ENCODE measurements around the gene GULP1. TPM values are rescaled to one million over a fixed set of nuclear protein-coding genes. Genes with fewer than 3 reads are reported as not detected.

The GULP1 gene
- total RNA-seq, 1 donor from 2014 or later: 54.1 TPM

DNA sequence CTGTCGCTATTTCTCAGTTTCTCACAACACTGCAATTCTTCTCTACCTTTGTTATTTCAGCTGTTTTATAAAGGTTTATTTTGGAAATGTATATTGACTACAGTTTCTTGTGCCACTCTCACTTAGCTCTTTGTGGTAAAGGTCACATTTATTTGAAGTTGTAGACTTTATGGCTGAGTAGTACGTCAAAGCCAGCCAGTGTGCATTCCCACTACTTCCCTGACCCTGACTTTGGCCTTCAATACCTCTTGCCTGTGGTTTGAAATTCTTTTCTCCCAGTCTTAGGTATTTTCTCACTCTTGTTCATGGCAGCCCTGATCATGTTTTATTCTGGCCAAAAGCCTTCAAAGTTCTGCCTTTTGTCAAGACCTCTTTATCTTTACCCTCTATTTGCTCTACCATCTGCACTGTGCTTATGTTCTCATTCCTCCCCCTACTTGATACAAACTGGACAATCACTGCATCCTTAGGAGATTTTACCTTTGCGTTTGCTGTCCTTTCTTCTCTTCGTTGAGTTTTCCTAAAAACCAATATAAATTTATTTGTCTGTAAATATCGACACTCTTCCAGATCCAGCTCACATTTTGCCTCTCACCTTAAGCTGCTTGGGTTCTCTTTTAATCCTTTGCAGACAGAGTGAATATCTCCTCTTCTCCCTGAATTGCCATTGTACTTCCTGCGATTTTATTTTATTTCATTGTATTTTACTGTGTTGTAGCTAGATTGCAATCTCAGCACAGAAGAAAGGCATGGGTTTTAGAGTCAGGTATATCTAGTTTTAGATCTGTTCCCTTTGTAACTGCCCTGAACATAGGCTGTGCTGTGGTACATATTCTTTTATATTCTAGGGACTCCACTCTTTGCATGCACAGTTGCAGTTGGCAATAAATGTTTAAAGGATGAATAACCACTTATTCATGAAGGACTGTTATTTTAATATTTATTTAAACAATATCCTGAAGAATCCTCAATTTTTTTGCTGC, 31.2 kb downstream of the GULP1 start:
- no peak for DNase-seq (ENCODE audit: low read depth)

DNA sequence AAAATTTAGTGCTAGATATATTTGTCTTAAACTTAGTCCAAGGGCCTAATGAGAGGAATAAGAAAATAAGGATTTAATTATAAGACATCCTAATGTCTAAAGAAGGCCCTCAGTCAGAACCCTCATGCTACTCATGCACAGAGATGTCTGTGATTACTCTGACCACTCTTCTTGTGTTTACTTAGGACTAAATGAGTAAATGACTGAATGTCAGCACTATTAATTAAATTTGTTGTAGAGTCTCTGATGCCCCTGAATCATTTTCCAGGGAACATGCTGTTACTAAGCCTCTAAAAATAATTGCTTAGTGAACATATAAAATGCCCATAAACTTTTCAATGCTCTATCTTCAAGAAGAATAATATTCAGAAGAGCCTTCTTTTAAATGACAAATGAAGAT, 32.4 kb downstream of the GULP1 start:
- no peak for DNase-seq (ENCODE audit: low read depth)

DNA sequence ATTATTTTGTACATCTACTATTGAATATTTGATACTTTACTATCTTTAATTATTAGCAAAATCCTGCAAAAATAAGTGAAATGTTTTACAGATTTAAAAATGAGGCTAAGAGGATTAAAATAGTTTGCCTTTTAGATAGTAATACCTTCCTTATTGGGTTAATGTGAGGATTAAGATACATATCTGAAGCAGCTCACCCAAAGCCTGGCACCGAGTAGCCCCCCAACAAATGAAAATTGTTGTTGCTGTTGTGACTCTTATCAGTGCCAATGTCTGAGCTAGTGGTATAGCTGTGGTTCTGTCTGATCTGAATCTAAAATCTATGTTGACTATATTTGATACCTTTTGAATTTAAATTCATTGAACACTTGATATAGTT, 34.6 kb downstream of the GULP1 start:
- no peak for DNase-seq (ENCODE audit: low read depth)

DNA sequence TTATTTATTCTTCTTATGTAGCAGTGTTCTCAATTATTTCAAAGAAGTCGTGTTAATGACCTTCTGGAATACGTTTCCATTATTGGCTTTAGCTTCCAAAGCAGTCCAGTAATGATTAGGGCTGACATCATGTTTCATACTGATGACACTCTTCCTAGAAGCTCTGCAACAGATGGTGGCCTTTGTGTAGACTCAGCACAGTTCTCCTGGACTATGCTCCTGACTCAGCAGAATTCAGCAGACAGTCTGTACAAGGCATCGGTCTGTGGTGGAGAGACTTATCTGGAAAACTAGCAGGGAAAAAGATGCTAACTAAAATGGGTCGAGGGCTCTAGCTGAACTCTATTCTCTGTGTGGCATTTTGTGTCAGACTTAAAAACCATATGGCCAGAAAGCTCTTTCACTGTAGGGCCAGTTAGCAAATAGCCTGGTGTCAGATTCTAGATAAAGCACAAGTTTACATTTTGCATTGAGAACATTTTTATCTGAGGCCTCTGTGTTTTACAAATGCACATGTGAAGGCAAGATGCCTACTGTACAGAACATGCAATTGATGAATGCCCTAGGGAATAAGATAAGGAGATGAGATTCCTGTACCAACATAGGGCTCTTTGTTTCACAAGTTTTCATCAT, 35.1 kb downstream of the GULP1 start:
- DNase-seq (ENCODE audit: low read depth): peak; percentile 80

DNA sequence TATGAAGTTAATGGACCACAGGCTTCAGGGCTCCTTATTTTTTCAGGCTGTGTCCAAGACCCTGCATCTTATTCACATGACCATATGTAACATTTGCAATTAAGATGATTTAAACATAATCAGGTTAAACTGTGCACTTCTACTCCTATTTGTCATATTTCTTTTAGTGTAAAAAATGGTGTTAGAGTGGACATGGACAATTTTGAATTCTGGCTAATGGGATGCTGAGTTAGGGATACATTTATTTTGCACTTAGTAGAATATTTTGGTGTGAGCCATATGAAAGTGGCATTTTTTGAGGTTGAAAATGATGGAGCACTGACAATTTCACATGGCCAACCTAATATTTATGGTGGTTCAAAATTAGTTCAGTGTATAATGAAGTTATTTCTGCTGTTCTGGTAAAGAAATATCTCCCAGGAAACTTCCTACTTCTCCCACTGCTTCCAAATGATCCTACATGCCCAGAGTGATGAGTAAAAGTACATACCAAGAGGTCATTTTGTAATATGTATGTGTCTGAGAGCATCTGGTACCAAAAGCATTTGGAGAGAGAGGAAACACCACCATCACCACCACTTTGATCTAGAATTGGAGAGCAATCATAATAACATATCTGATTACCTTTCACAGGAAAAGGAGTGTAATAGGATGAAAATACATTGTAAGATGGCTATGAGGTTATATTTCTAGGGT, 36.0 kb downstream of the GULP1 start:
- no peak for DNase-seq (ENCODE audit: low read depth)

DNA sequence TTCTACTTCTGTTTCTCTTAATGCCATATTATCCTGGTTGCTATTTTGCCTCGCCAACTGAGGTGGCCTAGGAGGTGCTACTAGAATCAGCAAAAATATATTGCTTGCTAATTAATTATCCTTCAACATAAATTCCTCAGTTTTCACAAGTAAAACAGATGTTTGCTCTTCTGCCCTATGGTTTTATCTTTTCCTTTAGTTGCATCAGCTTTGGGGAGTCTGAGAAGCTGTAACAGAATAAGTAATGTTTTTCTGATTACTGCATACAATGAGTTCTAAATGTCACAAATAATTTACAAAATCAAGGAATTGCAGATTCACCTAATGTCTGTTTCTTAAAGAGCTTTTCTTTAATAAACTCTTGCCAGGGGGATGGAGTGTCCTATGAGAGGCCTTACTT, 36.7 kb downstream of the GULP1 start:
- no peak for DNase-seq (ENCODE audit: low read depth)

DNA sequence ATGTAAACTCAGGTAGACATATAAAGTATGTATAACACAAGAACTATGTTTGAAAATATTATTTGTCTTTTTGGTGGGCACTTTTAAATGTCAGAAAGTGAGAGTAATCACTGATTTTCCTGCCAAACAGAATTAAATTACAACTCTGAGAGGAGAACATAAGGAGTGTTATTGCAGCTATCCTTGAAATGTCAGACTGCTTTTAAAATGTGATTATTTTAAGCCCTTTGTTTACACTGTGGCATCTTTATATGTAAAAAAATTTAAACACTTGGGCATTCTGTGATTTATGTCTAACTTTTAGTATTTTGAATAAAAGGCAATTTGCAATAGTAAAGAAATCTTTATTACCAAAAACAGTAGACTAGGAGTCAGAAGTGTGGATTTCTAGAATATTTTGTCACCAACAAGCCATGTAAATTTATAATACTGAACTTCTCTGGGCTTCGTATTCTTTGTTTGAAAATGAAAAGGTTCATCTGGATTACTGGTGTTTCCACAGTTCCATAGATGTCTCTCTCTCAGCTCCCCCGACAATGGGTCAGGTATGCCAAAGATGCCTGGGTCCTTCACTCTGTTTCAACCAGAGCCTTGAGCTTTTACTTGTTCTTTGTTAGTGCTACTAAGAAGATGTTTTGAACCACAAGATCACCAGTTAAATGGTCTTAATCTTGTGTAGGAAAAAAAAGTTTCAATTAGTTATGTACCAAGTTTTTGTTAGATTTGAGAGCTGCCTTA, 38.8 kb downstream of the GULP1 start:
- DNase-seq (ENCODE audit: low read depth): no peak

DNA sequence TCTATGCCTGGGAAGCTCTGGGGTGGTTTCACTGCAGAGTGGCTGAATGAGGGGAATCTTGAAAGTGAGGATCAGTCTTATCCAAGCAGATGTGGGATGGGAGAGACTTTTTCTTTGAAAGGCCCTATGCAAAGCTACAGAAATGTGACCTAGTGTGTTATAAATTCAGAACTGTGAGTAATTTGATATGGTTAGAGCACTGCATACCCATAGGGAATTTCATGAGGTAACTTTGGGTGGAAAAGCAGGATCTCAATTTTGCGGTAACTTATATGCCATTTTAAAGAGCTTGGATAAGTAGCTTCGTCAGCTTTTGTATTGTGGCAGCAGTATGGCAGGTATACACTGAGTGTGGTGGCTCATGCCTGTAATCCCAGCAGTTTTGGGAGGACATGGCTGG, 40.9 kb downstream of the GULP1 start:
- no peak for DNase-seq (ENCODE audit: low read depth)

DNA sequence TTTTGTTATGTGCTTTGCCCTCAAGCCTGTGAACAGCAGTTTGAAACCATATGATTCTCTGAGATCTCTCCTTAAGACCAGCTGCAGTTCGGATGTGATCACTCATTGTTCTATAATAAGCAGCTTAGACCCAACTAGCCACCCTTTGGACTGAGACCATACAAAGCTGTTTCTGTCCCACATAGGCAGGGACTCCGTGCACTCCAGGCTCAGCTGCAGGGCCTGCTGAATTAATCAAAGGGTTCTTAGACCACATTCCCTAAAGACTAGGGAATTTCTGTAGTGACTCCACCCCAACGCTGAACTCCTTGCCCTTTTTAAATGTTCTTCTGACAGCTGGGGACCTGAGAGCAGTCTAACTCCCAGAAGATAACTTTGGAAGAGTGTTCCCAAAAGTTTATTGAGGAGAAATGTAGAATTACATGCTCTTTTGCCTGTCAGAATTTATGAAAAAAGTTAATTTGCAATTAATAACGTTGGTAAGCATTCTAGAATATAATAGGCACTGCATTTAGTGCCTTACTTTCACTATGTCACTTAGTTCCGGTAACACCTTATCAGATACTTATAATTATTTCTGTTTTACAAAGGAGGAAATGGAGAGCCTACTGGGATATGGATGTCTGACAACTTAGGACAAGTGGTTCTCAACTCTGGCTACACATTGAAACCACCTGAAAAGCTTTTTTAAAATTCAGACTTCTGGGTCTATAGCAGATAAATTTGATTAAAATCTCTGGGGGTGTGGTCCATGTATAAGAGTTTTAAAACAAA, 42.3 kb downstream of the GULP1 start:
- peak; percentile 95 for DNase-seq (ENCODE audit: low read depth)

DNA sequence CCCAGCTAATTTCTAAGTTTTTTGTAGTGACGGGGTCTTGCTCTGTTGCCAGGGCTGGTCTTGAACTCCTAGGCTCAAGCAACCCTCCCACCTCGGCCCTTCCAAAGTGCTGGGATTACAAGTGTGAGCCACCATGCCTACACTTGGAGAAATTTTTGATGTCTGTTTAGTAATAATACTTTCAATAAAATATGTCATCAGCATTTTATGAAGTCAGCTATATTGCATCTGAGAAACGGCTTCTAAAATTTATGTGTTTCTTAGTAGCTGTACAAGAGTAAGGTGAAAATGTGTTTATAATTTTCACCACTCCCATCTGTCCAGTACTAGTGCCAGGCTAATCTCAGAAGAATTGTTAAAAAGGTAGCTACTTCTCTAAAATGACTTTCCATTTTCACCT, 46.8 kb downstream of the GULP1 start:
- DNase-seq (ENCODE audit: low read depth): no peak

DNA sequence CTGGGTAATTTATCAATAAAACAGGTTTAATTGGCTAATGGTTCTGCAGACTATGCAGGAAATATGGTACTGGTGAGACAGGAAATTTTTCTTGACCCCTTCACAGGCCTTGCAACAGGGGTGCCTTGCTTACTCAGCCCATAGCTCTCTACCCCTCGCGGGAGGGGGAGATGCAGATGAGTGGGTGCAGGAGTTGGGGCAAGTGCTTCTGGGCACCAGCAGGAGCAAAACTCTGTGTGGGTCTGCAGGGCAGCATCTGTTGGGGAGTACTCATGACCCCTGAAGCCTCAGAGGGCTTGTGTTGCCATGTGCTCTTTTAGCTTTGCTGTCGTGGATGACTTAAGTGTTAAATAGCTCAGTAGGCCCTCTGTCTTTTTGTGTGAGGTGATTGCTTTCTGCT, 48.6 kb downstream of the GULP1 start:
- no peak for DNase-seq (ENCODE audit: low read depth)

DNA sequence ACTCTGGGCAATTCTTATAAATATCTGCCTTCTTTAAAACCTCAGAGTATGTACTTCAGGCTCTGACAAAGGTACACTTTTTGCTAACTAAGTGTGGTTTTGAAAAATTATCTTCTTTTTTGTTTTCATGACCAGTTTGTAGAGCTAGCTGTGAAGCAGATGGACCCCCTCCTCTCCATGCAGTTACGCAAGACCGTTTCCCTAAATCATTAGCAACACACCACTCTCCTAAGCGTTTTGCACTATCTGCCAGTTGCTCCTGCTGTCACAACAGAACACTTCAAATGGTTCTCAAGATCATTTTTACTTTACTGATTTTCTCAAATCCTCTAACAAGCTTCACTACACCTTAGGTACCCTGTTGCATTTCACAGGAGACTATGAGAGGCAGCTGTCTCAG, 53.3 kb downstream of the GULP1 start:
- DNase-seq (ENCODE audit: low read depth): no peak

DNA sequence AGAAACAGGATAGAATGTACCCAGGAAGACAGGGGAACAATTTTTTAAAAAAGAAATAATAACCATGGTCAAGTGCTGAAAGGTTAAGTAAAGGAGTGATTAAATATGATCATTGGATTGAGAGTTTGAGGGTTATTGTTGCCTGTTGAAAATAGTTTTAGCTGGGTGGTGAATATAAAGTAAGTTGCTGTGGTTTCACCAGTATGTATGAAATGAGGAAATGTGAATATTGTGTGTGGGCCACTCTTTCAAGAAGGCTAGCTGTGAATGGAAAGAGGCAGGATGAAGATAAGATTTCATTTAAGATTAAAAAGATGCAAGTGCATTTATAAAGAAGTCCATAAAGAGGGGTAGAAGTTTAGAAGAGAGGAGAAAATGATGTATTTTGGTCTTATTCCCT, 53.8 kb downstream of the GULP1 start:
- no peak for DNase-seq (ENCODE audit: low read depth)

DNA sequence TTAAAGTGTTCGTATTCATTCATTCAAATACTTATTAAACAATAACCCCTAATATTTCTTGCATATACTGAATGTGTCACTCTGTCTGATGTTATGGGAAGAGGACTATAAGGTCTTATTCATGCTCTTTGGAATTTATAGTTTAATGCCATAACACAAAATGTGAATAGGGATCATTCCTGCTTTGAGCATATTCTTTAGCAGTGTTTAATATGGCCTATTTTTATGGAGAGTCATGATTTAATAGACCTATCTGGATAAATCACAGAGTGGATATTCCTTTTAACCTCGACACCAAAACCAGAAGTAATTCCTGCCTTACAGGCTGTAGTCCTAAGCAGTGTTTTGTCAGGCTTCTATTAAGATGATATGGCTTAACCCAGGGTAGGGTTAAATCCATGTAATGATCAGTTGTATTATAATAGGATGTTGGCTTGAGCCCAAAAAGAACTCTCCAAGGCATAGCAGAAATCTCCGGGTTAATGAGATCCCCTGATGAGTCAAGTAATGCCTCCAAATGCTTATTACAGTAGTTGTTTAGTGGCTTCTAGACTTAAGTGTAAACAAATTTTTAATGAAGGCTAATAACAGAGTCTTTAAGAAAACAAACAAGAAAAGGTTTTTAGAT, 54.3 kb downstream of the GULP1 start:
- no peak for DNase-seq (ENCODE audit: low read depth)

DNA sequence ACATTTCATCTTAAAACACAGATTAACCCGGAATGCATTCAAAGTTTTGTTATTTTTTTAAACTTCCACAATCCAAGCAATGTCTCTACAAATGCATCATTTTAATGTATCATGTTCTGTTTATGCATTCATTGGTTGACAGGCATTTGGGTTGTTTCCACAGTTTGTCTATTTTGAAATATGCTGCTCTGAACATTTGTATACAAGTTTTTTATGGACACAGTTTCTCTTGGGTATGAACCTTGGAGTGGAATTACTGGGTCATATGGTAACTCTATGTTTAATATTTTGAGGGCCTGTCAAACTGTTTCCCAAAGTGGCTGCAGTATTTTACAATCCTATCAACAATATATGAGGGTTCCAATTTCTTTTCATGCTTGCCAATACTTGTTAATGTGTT, 57.3 kb downstream of the GULP1 start:
- no peak for DNase-seq (ENCODE audit: low read depth)

DNA sequence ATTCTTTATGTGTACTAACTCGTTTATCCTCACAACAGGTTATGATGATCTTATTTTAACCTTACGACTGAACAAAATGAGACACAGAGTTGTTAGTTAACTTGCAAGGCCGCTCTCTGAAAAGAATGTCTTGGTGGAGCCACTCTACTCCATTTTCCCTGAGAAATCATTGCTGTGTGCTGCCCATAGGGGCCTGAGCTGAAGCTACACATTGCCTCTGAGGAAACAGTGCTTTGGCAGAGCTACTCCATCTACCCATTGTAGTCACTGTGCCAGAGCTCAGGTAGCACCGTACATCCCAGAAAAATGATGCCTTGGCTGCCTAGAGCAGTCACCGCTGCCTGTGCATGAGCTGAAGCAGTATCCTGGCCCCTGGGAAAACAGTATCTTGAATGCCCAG, 61.6 kb downstream of the GULP1 start:
- DNase-seq (ENCODE audit: low read depth): no peak

DNA sequence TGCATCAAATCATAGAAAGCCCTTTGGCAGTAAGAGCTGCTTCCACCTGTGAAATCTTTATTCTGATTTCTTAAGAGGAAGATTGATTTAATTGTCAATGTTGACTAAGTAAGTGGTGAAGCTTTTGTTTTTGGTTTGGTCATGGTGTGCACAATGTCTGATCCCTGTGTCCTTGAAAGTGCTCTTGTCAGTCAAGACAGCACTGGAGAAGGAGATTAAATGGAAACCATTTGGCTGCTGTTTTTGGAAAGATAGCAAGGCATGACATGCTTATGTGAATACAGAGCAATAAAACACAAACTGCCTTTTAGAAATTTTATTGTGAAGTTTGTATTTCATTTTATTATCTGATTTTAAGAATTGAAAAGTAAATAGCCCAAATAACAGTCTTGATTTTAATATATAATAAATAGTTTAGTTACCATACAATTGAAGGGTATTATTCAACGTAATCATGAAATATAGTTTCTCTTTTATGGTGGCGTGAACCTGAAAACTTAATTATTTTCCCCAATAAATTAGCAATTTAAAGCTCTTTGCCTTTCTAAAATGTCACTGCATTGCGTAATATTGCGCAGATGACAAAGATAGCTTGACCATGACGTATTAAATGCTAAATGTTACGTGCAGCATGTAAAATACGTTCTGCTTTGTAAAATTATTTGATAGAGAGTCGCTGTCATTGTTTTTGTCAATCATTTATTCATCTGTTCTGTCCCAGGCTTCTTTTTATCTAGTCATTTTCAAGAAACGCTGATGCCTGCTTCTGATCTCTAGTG, 69.0 kb downstream of the GULP1 start:
- DNase-seq (ENCODE audit: low read depth): no peak

DNA sequence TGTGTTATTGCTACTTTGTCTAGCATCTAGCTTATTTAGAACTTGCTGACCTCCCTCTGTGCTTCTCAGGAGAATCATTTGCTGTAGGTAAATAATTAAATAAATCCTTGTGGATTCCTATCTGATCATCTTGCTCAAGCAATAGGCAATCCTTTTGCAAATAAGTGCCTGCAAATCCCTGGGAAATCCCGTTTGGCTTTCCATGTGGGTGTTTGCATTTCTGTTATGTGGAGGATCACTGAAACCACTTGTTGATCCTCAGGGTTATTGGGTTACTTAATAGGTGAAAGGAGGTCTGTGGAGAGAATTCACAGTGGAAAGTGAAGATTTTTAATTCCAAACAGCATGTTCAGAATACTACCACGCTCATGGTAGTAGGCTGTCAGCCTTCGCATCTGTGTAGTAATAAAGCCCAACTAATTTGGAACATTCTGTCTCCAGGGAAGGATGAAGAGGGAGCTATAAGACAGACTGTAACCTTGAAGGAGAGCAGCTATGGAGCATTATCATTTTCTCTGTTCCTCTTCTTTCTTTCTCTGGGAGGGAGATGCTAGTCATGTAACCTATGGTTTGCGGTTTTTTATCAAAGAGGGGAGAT, 72.5 kb downstream of the GULP1 start:
- DNase-seq (ENCODE audit: low read depth): no peak

DNA sequence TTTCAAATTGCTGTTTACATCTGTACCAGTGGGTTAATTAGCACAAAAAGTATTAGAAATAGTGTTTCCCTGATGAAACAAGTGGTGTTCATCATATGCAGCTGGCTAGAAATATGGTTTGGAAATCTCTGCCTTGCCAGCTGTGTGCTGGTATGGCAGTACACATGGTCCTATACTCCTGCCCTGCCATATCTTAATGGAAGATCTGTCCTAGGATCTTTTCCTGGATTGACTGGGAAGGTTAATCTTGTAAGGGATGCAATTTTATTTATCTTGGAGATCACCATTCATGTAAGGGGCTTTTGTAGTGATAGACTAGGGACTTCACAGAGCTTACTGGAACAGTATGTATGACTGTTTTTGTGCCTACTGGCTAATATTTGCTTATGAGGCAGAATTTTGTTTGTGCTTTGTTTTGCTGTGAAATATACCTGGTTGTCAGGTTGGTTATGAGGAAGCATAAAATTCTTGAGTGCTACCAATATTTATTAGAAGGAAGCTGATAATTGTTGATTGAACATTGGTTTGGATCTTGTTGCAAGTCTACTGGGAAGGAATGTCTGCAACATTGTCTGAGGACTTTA, 73.5 kb downstream of the GULP1 start:
- DNase-seq (ENCODE audit: low read depth): no peak

Data from myocyte (in vitro differentiated cells).